GM23338 (cell line): ENCODE measurements around the gene STARD13. TPM values are rescaled to one million over a fixed set of nuclear protein-coding genes. Genes with fewer than 3 reads are reported as not detected.

Source experiments
- ATAC-seq: fragments of 200-7000 bp; cut with Tn5 transposase; 3 replicates; pipeline ENCODE4 v1.9.1; 2020
- DNase-seq: peaks from one replicate; pipeline ENCODE4 v3.0.0-alpha.2; 2015; ENCODE audit warnings: low spot score
- H2AFZ ChIP-seq: fragments of 200-600 bp; sonication (generic); 2 replicates; pipeline ENCODE4 v1.8.0; 2016; ENCODE audit warnings: antibody characterized with exemption, mild to moderate bottlenecking, moderate library complexity
- H3F3A ChIP-seq: fragments of 200-600 bp; sonication (generic); replicated peaks from 2 replicates; pipeline ENCODE4 v1.8.0; 2017; ENCODE audit warnings: antibody characterized with exemption, mixed run types, low read depth
- H3K27ac ChIP-seq: fragments of 200-600 bp; sonication (generic); 2 replicates; pipeline ENCODE4 v1.6.1; 2016; ENCODE audit warnings: low read depth
- H3K27me3 ChIP-seq: fragments of 200-600 bp; sonication (generic); 2 replicates; pipeline ENCODE4 v1.8.0; 2016; ENCODE audit warnings: mild to moderate bottlenecking, mixed run types, moderate library complexity; ENCODE audit not compliant: insufficient read depth
- H3K36me3 ChIP-seq: fragments of 200-600 bp; sonication (generic); 2 replicates; pipeline ENCODE4 v1.8.0; 2016; ENCODE audit warnings: mild to moderate bottlenecking; ENCODE audit not compliant: insufficient read depth
- H3K4me1 ChIP-seq: fragments of 200-600 bp; sonication (generic); 2 replicates; pipeline ENCODE4 v1.8.0; 2016; ENCODE audit warnings: mild to moderate bottlenecking, moderate library complexity; ENCODE audit not compliant: insufficient read depth
- H3K4me2 ChIP-seq: fragments of 200-600 bp; sonication (generic); 2 replicates; pipeline ENCODE4 v1.7.1; 2017; ENCODE audit warnings: mixed run types
- H3K4me3 ChIP-seq: fragments of 200-600 bp; sonication (generic); 2 replicates; pipeline ENCODE4 v1.6.1; 2016; ENCODE audit warnings: mixed run types
- H3K79me2 ChIP-seq: fragments of 200-600 bp; sonication (generic); replicated peaks from 2 replicates; pipeline ENCODE4 v1.8.0; 2017; ENCODE audit warnings: mild to moderate bottlenecking; ENCODE audit not compliant: insufficient read depth
- H3K9me2 ChIP-seq: fragments of 200-600 bp; sonication (generic); 2 replicates; pipeline ENCODE4 v1.8.0; 2017; ENCODE audit not compliant: insufficient read depth
- H4K20me1 ChIP-seq: fragments of 200-600 bp; sonication (generic); replicated peaks from 2 replicates; pipeline ENCODE4 v1.8.0; 2017; ENCODE audit warnings: mild to moderate bottlenecking; ENCODE audit not compliant: insufficient read depth
- H3K27ac Mint-ChIP-seq: 2 replicates; pipeline ENCODE4 v1.8.0; 2020; ENCODE audit warnings: inconsistent platforms, mild to moderate bottlenecking, moderate library complexity, mixed read lengths
- H3K27me3 Mint-ChIP-seq: 3 replicates; pipeline ENCODE4 v1.8.0; 2022; ENCODE audit warnings: low read depth, mild to moderate bottlenecking, moderate library complexity, mixed read lengths, inconsistent platforms; ENCODE audit not compliant: insufficient read depth, poor library complexity
- H3K36me3 Mint-ChIP-seq: 3 replicates; pipeline ENCODE4 v1.8.0; 2021; ENCODE audit warnings: low read depth, mild to moderate bottlenecking, inconsistent platforms, moderate library complexity, mixed read lengths
- H3K4me1 Mint-ChIP-seq: 3 replicates; pipeline ENCODE4 v1.8.0; 2020; ENCODE audit warnings: mild to moderate bottlenecking, inconsistent platforms, mixed read lengths
- H3K4me3 Mint-ChIP-seq: 3 replicates; pipeline ENCODE4 v1.8.0; 2021; ENCODE audit warnings: moderate library complexity, mild to moderate bottlenecking, inconsistent platforms, mixed read lengths
- H3K9me3 Mint-ChIP-seq: 3 replicates; pipeline ENCODE4 v1.8.0; 2020; ENCODE audit warnings: moderate library complexity, mild to moderate bottlenecking, inconsistent platforms, mixed read lengths
- CREB1 ChIP-seq: fragments of 250-450 bp; sonication (Bioruptor Pico); IDR thresholded peaks from 2 replicates; pipeline ENCODE4 v1.5.0; 2020; ENCODE audit warnings: low read depth, mild to moderate bottlenecking, moderate library complexity
- EZH2 ChIP-seq: fragments of 200-600 bp; sonication (generic); IDR thresholded peaks from one replicate; pipeline ENCODE4 v1.8.0; 2017; ENCODE audit warnings: antibody characterized with exemption, mild to moderate bottlenecking, low read depth; ENCODE audit not compliant: unreplicated experiment
- EZH2phosphoT487 ChIP-seq: fragments of 200-600 bp; sonication (generic); IDR thresholded peaks from one replicate; pipeline ENCODE4 v1.8.1; 2018; ENCODE audit warnings: antibody characterized with exemption; ENCODE audit not compliant: unreplicated experiment
- NANOG ChIP-seq: IDR thresholded peaks from 2 replicates; pipeline ENCODE4 v1.6.1; 2016; ENCODE audit warnings: antibody characterized with exemption, borderline replicate concordance
- POLR2AphosphoS5 ChIP-seq: IDR thresholded peaks from 2 replicates; pipeline ENCODE4 v1.6.1; 2016; ENCODE audit warnings: antibody characterized with exemption, low read depth
- ZNF331 ChIP-seq: fragments of 250-450 bp; sonication (Bioruptor Pico); IDR thresholded peaks from 2 replicates; pipeline ENCODE4 v1.5.0; 2020; ENCODE audit warnings: low read depth, mild to moderate bottlenecking, moderate library complexity
- ZNF462 ChIP-seq: fragments of 250-450 bp; sonication (Bioruptor Pico); IDR thresholded peaks from 2 replicates; pipeline ENCODE4 v1.5.0; 2020; ENCODE audit warnings: mild to moderate bottlenecking, moderate library complexity
- polyA plus RNA-seq: library from polyadenylated mRNA; unstranded; fragments of >200 nt; fragmentation: Nextera tagmentation; extraction: Ambion mirVana; gene quantifications from 2 replicates; pipeline ENCODE4 v1.2.1, GENCODE V29; 2016
- total RNA-seq: library from RNA; depleted of rRNA; stranded (reverse); fragments of >200 nt; shearing (Covaris generic); gene quantifications from 2 replicates; pipeline ENCODE4 v1.2.3, GENCODE V29; 2014
- TF ChIP-seq, protein P1 (sequence below), 2 experiments: fragments of 200-600 bp in 1 of 2; sonication (generic) in 1 of 2; conservative IDR thresholded peaks; 2 replicates each; pipeline versions ENCODE4 v1.5.1 to v1.6.1; 2016 to 2017; ENCODE audit warnings: antibody characterized with exemption in 2 of 2, low read depth in 2 of 2, mild to moderate bottlenecking in 2 of 2, moderate library complexity in 1 of 2

STARD13 gene
- total and polyA plus RNA-seq, 2 experiments from 2014 or later = 3.2 to 5.2 TPM

DNA sequence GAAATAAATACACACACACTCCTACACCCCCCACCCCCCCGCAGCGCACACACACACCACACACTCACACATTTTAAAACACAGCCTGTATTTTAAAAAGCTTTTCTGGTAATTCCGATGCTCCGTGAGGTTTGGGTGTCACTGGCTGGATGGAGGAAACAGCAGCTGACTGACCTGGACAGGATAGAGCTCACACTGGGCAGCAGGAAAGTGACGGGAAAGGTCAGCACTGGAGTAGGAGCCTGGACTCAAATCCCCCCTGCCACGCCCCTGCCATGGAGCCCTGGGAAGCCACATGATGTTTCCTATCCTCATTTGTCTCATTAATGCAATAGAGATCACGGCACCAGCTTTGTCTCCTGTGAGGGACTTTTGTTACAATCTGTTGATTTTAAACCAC, 49.3 kb upstream of the STARD13 start (continued):
- no peak for TF ChIP-seq ZNF462 (CRISPR knock-in tag)
- TF ChIP-seq POLR2AphosphoS5 = no peak
- no peak for TF ChIP-seq EZH2phosphoT487
- TF ChIP-seq EZH2 = no peak
- TF ChIP-seq ZNF331 (CRISPR knock-in tag) = no peak
- no peak for TF ChIP-seq CREB1 (CRISPR knock-in tag)
- TF ChIP-seq, protein P1, sequence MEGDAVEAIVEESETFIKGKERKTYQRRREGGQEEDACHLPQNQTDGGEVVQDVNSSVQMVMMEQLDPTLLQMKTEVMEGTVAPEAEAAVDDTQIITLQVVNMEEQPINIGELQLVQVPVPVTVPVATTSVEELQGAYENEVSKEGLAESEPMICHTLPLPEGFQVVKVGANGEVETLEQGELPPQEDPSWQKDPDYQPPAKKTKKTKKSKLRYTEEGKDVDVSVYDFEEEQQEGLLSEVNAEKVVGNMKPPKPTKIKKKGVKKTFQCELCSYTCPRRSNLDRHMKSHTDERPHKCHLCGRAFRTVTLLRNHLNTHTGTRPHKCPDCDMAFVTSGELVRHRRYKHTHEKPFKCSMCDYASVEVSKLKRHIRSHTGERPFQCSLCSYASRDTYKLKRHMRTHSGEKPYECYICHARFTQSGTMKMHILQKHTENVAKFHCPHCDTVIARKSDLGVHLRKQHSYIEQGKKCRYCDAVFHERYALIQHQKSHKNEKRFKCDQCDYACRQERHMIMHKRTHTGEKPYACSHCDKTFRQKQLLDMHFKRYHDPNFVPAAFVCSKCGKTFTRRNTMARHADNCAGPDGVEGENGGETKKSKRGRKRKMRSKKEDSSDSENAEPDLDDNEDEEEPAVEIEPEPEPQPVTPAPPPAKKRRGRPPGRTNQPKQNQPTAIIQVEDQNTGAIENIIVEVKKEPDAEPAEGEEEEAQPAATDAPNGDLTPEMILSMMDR (conservative IDR thresholded peaks at IDR 0.05; ENCODE audit: low read depth in 2 of 2) = no peak
- TF ChIP-seq NANOG = no peak

DNA sequence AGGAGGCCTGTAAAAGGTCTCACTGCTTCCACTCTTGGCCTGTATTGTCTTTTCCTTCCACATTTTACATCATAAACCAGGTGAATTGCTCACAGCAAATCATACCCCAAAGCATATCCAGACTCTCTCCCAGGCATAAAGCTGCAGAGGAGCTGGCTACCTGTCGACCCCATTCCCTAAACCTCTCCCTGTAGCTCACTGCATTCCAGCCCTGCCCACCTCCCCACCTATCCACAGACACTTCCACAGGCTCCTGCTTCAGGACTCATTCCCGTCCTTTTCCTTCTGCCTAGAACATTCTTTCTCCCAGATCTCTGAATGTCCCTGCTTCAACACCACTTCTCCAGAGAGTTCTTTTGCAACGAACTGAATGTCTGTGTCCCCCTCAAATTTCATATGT, 46.4 kb upstream of the STARD13 start:
- peak overlapping the region; percentile 90 for H3K27ac ChIP-seq
- Mint-ChIP-seq H3K36me3 (no peaks in the 10 kb centered on the region), H3K27ac (peak overlapping the region; percentile 79), H3K27me3 (no peaks in the 10 kb centered on the region), H3K4me3 (no peak overlapping the region), H3K9me3 (no peaks in the 10 kb centered on the region), H3K4me1 (peaks cover 16% of the 10 kb centered on the region)
- H2AFZ ChIP-seq = peak overlapping the region; percentile 78
- no peaks in the 10 kb centered on the region for H3K36me3 ChIP-seq
- ATAC-seq (peak; percentile 68), DNase-seq (peak; percentile 28)
- peaks cover 23% of the 10 kb centered on the region for H3K4me1 ChIP-seq
- peak overlapping the region; percentile 62 for H3K4me2 ChIP-seq
- no peak overlapping the region for H3K4me3 ChIP-seq
- H4K20me1 ChIP-seq = no peaks in the 10 kb centered on the region
- H3K79me2 ChIP-seq = no peaks in the 10 kb centered on the region
- peaks cover 9% of the 10 kb centered on the region; the same call in 1 of the 2 replicates for H3F3A ChIP-seq
- no peaks in the 10 kb centered on the region for H3K9me2 ChIP-seq
- H3K27me3 ChIP-seq = no peaks in the 10 kb centered on the region
- TF ChIP-seq POLR2AphosphoS5 (no peak), ZNF462 (CRISPR knock-in tag) (no peak)
